Immature natural killer cell (primary cell): ENCODE results near the gene IGSF9B. TPM values are rescaled to one million over a fixed set of nuclear protein-coding genes. Genes with fewer than 3 reads are reported as not detected.

ENCODE experiments used
- DNase-seq, 3 donors: peaks; one replicate each; pipeline ENCODE4 v3.0.0; 2022; ENCODE audit warnings: mixed read lengths in 1 of 3
- H3K27ac Mint-ChIP-seq, 6 donors: one replicate each; pipeline ENCODE4 v1.8.0; 2020; ENCODE audit warnings: mixed read lengths in 6 of 6, mild to moderate bottlenecking in 5 of 6, inconsistent platforms in 4 of 6, moderate library complexity in 3 of 6
- H3K27me3 Mint-ChIP-seq, 3 donors: one replicate each; pipeline ENCODE4 v1.8.0; 2020 to 2021; ENCODE audit warnings: low read depth in 3 of 3, mild to moderate bottlenecking in 3 of 3, mixed read lengths in 3 of 3, moderate library complexity in 3 of 3, inconsistent platforms in 1 of 3
- H3K36me3 Mint-ChIP-seq, 3 donors: one replicate each; pipeline ENCODE4 v1.8.0; 2020; ENCODE audit warnings: mixed read lengths in 3 of 3, inconsistent platforms in 2 of 3, mild to moderate bottlenecking in 2 of 3
- H3K4me1 Mint-ChIP-seq, 2 donors: one replicate each; pipeline ENCODE4 v1.8.0; 2020; ENCODE audit warnings: inconsistent platforms in 2 of 2, mild to moderate bottlenecking in 2 of 2, mixed read lengths in 2 of 2, moderate library complexity in 1 of 2
- H3K4me3 Mint-ChIP-seq, 5 donors: one replicate each; pipeline ENCODE4 v1.8.0; 2020; ENCODE audit warnings: mild to moderate bottlenecking in 5 of 5, mixed read lengths in 5 of 5, inconsistent platforms in 3 of 5, moderate library complexity in 3 of 5
- H3K9me3 Mint-ChIP-seq, 6 donors: one replicate each; pipeline ENCODE4 v1.8.0; 2020; ENCODE audit warnings: mild to moderate bottlenecking in 6 of 6, mixed read lengths in 6 of 6, inconsistent platforms in 4 of 6, moderate library complexity in 3 of 6
- polyA plus RNA-seq, 3 donors: library from polyadenylated mRNA; unstranded; fragments of 300-500 nt; fragmentation: Illumina TruSeq; gene quantifications; one replicate each; pipeline ENCODE4 v1.2.3, GENCODE V29; 2021

IGSF9B gene
- polyA plus RNA-seq, 3 donors from 2014 or later, result 0.22 to 0.45 TPM; not detected in 1

GRCh38 chr11:133908827-133909226 is 47.9 kb downstream of the IGSF9B start:
- no peaks in the 10 kb centered on the region for H3K9me3 Mint-ChIP-seq
- H3K4me3 Mint-ChIP-seq, result no peak overlapping the region
- H3K4me1 Mint-ChIP-seq, result no peaks in the 10 kb centered on the region
- H3K27ac Mint-ChIP-seq, result no peak overlapping the region
- H3K36me3 Mint-ChIP-seq, result peaks cover 0 to 3% (median 0%) of the 10 kb centered on the region in 3 donors
- DNase-seq, result no peak
- H3K27me3 Mint-ChIP-seq, result peaks cover 2 to 3% (median 3%) of the 10 kb centered on the region in 3 donors

- Mint-ChIP-seq H3K4me1 (no peaks in the 10 kb centered on the region), H3K4me3 (no peak overlapping the region), H3K36me3 (peaks cover 0 to 3% (median 0%) of the 10 kb centered on the region in 3 donors), H3K27ac (no peak overlapping the region), H3K9me3 (no peaks in the 10 kb centered on the region), H3K27me3 (peaks cover 2 to 3% (median 3%) of the 10 kb centered on the region in 3 donors)
- DNase-seq, result no peak
Measured at GRCh38 chr11:133907841-133908241, 48.9 kb downstream of the IGSF9B start.

GRCh38 chr11:133907216-133907615 is 49.6 kb downstream of the IGSF9B start:
- H3K4me3 Mint-ChIP-seq, result no peak overlapping the region
- H3K36me3 Mint-ChIP-seq, result no peaks in the 10 kb centered on the region
- no peaks in the 10 kb centered on the region for H3K4me1 Mint-ChIP-seq
- H3K27me3 Mint-ChIP-seq, result peaks cover 2 to 3% (median 3%) of the 10 kb centered on the region in 3 donors
- H3K9me3 Mint-ChIP-seq, result no peaks in the 10 kb centered on the region
- no peak overlapping the region for H3K27ac Mint-ChIP-seq
- DNase-seq, result no peak

GRCh38 chr11:133906746-133907145 is 50.0 kb downstream of the IGSF9B start:
- no peak for DNase-seq
- no peaks in the 10 kb centered on the region for H3K9me3 Mint-ChIP-seq
- H3K27me3 Mint-ChIP-seq, result peaks cover 2 to 3% (median 2%) of the 10 kb centered on the region in 3 donors
- H3K36me3 Mint-ChIP-seq, result no peaks in the 10 kb centered on the region
- no peak overlapping the region for H3K4me3 Mint-ChIP-seq
- H3K4me1 Mint-ChIP-seq, result no peaks in the 10 kb centered on the region
- H3K27ac Mint-ChIP-seq, result no peak overlapping the region

GRCh38 chr11:133906241-133906640 is 50.5 kb downstream of the IGSF9B start:
- H3K4me3 Mint-ChIP-seq, result no peak overlapping the region
- H3K27ac Mint-ChIP-seq, result no peak overlapping the region
- no peak for DNase-seq
- H3K9me3 Mint-ChIP-seq, result no peaks in the 10 kb centered on the region
- no peaks in the 10 kb centered on the region for H3K4me1 Mint-ChIP-seq
- H3K27me3 Mint-ChIP-seq, result peaks cover 2 to 3% (median 2%) of the 10 kb centered on the region in 3 donors
- no peaks in the 10 kb centered on the region for H3K36me3 Mint-ChIP-seq

- H3K4me3 Mint-ChIP-seq, result no peak overlapping the region
- H3K27ac Mint-ChIP-seq, result no peak overlapping the region
- H3K27me3 Mint-ChIP-seq, result peaks cover 2 to 3% (median 2%) of the 10 kb centered on the region in 3 donors
- no peak for DNase-seq
- H3K4me1 Mint-ChIP-seq, result no peaks in the 10 kb centered on the region
- no peaks in the 10 kb centered on the region for H3K9me3 Mint-ChIP-seq
- H3K36me3 Mint-ChIP-seq, result no peaks in the 10 kb centered on the region
Measured at GRCh38 chr11:133905677-133906156, 51.1 kb downstream of the IGSF9B start.

GRCh38 chr11:133904818-133905515 is 51.8 kb downstream of the IGSF9B start:
- no peak for DNase-seq
- Mint-ChIP-seq H3K36me3 (no peaks in the 10 kb centered on the region), H3K27me3 (peaks cover 2% of the 10 kb centered on the region in 3 donors), H3K27ac (no peak overlapping the region), H3K4me3 (no peak overlapping the region), H3K4me1 (no peaks in the 10 kb centered on the region), H3K9me3 (no peaks in the 10 kb centered on the region)

GRCh38 chr11:133903875-133904817 is 52.6 kb downstream of the IGSF9B start:
- no peak overlapping the region for H3K4me3 Mint-ChIP-seq
- H3K36me3 Mint-ChIP-seq, result no peaks in the 10 kb centered on the region
- no peaks in the 10 kb centered on the region for H3K9me3 Mint-ChIP-seq
- no peak overlapping the region for H3K27ac Mint-ChIP-seq
- H3K4me1 Mint-ChIP-seq, result no peaks in the 10 kb centered on the region
- DNase-seq, result no peak
- peaks cover 0 to 2% (median 2%) of the 10 kb centered on the region in 3 donors for H3K27me3 Mint-ChIP-seq

- Mint-ChIP-seq H3K27me3 (peaks cover 0 to 2% (median 2%) of the 10 kb centered on the region in 3 donors), H3K27ac (no peak overlapping the region), H3K9me3 (no peaks in the 10 kb centered on the region), H3K4me1 (no peaks in the 10 kb centered on the region), H3K4me3 (no peak overlapping the region), H3K36me3 (no peaks in the 10 kb centered on the region)
- no peak for DNase-seq
Measured at GRCh38 chr11:133903056-133903455, 53.7 kb downstream of the IGSF9B start.

- Mint-ChIP-seq H3K27me3 (peaks cover 0 to 2% (median 0%) of the 10 kb centered on the region in 3 donors), H3K27ac (no peak overlapping the region)
Measured at GRCh38 chr11:133902506-133902905, 54.3 kb downstream of the IGSF9B start.

GRCh38 chr11:133901999-133902398 is 54.8 kb downstream of the IGSF9B start:
- Mint-ChIP-seq H3K36me3 (no peaks in the 10 kb centered on the region), H3K4me1 (no peaks in the 10 kb centered on the region), H3K27me3 (peaks cover 1 to 3% (median 2%) of the 10 kb centered on the region in 3 donors), H3K4me3 (no peak overlapping the region), H3K9me3 (no peaks in the 10 kb centered on the region), H3K27ac (no peak overlapping the region)
- DNase-seq, result no peak

More at GRCh38 chr11:133902506-133902905, 54.3 kb downstream of the IGSF9B start:
- DNase-seq, result no peak
- Mint-ChIP-seq H3K9me3 (no peaks in the 10 kb centered on the region), H3K36me3 (no peaks in the 10 kb centered on the region), H3K4me1 (no peaks in the 10 kb centered on the region), H3K4me3 (no peak overlapping the region)

GRCh38 chr11:133901316-133901715 is 55.5 kb downstream of the IGSF9B start:
- Mint-ChIP-seq H3K27ac (no peak overlapping the region), H3K4me3 (no peak overlapping the region), H3K4me1 (no peaks in the 10 kb centered on the region), H3K27me3 (peaks cover 1 to 3% (median 2%) of the 10 kb centered on the region in 3 donors), H3K9me3 (no peaks in the 10 kb centered on the region), H3K36me3 (no peaks in the 10 kb centered on the region)
- DNase-seq, result no peak

- no peaks in the 10 kb centered on the region for H3K36me3 Mint-ChIP-seq
- DNase-seq, result no peak
- peaks cover 1 to 3% (median 2%) of the 10 kb centered on the region in 3 donors for H3K27me3 Mint-ChIP-seq
Measured at GRCh38 chr11:133900176-133901105, 56.3 kb downstream of the IGSF9B start.

More at GRCh38 chr11:133900176-133901105, 56.3 kb downstream of the IGSF9B start:
- Mint-ChIP-seq H3K9me3 (no peaks in the 10 kb centered on the region), H3K4me1 (no peaks in the 10 kb centered on the region), H3K4me3 (no peak overlapping the region), H3K27ac (no peak overlapping the region)
